Measurements from ENCODE around the gene RALGDS. TPM values are rescaled to one million over a fixed set of nuclear protein-coding genes. Genes with fewer than 3 reads are reported as not detected.

The RALGDS gene
- total and polyA plus RNA-seq, 2 of the 4 experiments (the other 2 are of a cell fraction) = 13.1 to 36.9 TPM

GRCh38 chr9:133128152-133128551 lies 7.1 kb upstream of the RALGDS start:
- H3K9ac ChIP-seq (ENCODE audit: low read depth, low read length) = no peak overlapping the region
- DNase-seq (no peak), ATAC-seq (ENCODE audit: low read depth) (no peak)
- no peak overlapping the region for H3K4me2 ChIP-seq (ENCODE audit: low read depth, low read length)
- peaks cover 18% of the 10 kb centered on the region for H3K4me1 ChIP-seq (ENCODE audit: control insufficient read depth, insufficient read depth, low read length)
- no peak overlapping the region for H3K4me3 ChIP-seq (ENCODE audit: insufficient read depth, low read depth, low read length)
- no peak overlapping the region for H2BK5ac ChIP-seq (ENCODE audit: low read depth, low read length, poor library complexity, severe bottlenecking)
- no peak overlapping the region for H3K14ac ChIP-seq (replicated peaks; ENCODE audit: low read depth, low read length)
- peaks cover 6% of the 10 kb centered on the region; the same call in 1 of the 2 replicates for H3K9me1 ChIP-seq (ENCODE audit: insufficient read depth, low read length)
- in situ Hi-C loops (cut with MboI; ENCODE audit: low sequenced_read_pairs) (no loop called here), intact Hi-C loops (cut with micrococcal nuclease) (no loop called here), dilution Hi-C loops (cut with HindIII; ENCODE audit: low sequenced_read_pairs, unreplicated experiment) (no loop called here)
- H2AK5ac ChIP-seq (ENCODE audit: low read depth, low read length) = no peak overlapping the region
- H3K4ac ChIP-seq (ENCODE audit: low read depth, low read length) = no peak overlapping the region
- no peak overlapping the region for H2AK9ac ChIP-seq (replicated peaks; ENCODE audit: low read depth, low read length, poor library complexity)
- no peak overlapping the region for H2BK120ac ChIP-seq (ENCODE audit: low read depth, low read length)
- peaks cover 2% of the 10 kb centered on the region; the same call in 1 of the 2 replicates for H3K36me3 ChIP-seq (ENCODE audit: control insufficient read depth, insufficient read depth, low read length)
- H4K5ac ChIP-seq (ENCODE audit: low read depth, low read length) = no peak overlapping the region
- no peak overlapping the region for H3K56ac ChIP-seq (ENCODE audit: extremely low read depth, insufficient read depth, low read length)
- BruUV-seq (replicated peaks) = no TSS peak
- H2BK20ac ChIP-seq (ENCODE audit: low read depth, low read length) = no peak overlapping the region
- CTCF ChIA-PET = no interaction called here
- no peaks in the 10 kb centered on the region for H3K27me3 ChIP-seq (ENCODE audit: control insufficient read depth, insufficient read depth, low read length)
- no peak overlapping the region for H3K27ac ChIP-seq (ENCODE audit: insufficient read depth, low read length)
- H3K23ac ChIP-seq (ENCODE audit: low read depth, low read length) = no peak overlapping the region
- peaks cover 53% of the 10 kb centered on the region for H4K20me1 ChIP-seq (ENCODE audit: insufficient read depth, low read length)
- no peak overlapping the region for H3K18ac ChIP-seq (ENCODE audit: low read depth, low read length)
- H2BK15ac ChIP-seq (ENCODE audit: low read depth, low read length) = no peak overlapping the region
- 100% methylated on average over 2 of the region's 13 CpGs; no CpG with 5 or more reads in 1 of the 2 experiments for WGBS, 2 experiments (ENCODE audit: extremely low coverage in 2 of 2, insufficient read length in 1 of 2)
- no peak overlapping the region for H4K91ac ChIP-seq (ENCODE audit: insufficient read depth, low read depth, low read length)
- POLR2A ChIA-PET (ENCODE audit: unreplicated experiment) = no interaction called here
- peaks cover 22 to 40% of the 10 kb centered on the region in 2 experiments; a peak in 3 of 4 replicates for H3K79me1 ChIP-seq (ENCODE audit: low read depth in 1 of 2, low read length in 2 of 2)
- H3K9me3 ChIP-seq (ENCODE audit: control insufficient read depth, insufficient read depth, low read length) = no peaks in the 10 kb centered on the region
- TF ChIP-seq MAZ (IDR thresholded peaks at IDR 0.05; ENCODE audit: borderline replicate concordance, low read depth, low read length) (no peak), RFX5 (IDR thresholded peaks at IDR 0.05; ENCODE audit: low read depth, low read length) (no peak), POLR2A (IDR thresholded peaks at IDR 0.05; ENCODE audit: low read depth, low read length) (no peak), USF2 (IDR thresholded peaks at IDR 0.05; ENCODE audit: low read depth, low read length) (no peak)
- no peak overlapping the region for H2AFZ ChIP-seq (replicated peaks; ENCODE audit: low read length, poor library complexity)
- no peak overlapping the region for H4K8ac ChIP-seq (ENCODE audit: low read depth in 2 of 2, low read length in 2 of 2)

All from IMR-90 (cell line).